Adrenal gland (tissue), 5 donors: ENCODE data around the gene COMMD1.

Experiments used
- POLR2A ChIP-seq, 2 donors: fragments of 450-650 bp; IDR thresholded peaks; one replicate each; pipeline ENCODE4 v1.6.1; 2017; ENCODE audit warnings: antibody characterized with exemption in 2 of 2, mild to moderate bottlenecking in 2 of 2, moderate library complexity in 1 of 2
- TF ChIP-seq, protein P1 (sequence below), 6 experiments: fragments of 450-650 bp in 4 of 6; fragments of 200-600 bp in 2 of 6; sonication (generic) in 1 of 6; IDR thresholded peaks; 1 replicate in 5 of 6; 2 replicates in 1 of 6; pipeline versions ENCODE4 v1.5.1 to v1.8.0; 2016 to 2021; ENCODE audit warnings: antibody characterized with exemption in 6 of 6, mild to moderate bottlenecking in 2 of 6, moderate library complexity in 1 of 6
- donor health status: DM: no; HTN: no; CAD: no.

DNA sequence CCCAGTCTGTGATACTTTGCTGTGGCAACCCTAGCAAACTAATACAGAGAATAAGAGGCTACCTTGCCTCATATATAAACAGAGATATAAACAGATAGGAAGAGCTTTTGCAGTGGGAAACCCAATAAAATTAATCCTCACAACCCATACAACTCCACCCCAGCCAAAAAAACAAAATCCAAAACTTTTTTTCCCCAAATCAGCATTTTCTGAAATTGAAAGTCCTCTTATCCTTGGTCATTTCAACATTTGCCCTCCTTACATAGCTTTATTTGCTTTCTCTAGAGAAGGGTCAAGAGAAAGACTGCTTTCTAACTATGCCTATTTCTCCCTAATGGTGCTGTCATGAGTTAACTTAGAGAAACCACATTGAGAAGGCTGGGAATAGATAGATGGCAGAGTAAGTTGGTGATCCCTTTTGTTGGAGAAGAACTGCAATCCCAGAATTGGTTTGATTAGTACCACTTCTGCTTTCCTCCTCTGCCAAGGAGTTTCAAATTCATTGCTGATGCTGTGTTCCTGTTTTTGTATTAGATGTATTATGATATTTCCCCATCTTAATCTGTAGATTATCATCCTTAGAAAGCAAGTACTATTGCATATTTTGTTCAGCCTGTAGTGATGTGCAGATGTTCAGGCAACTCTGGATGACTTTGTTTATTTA is 214.0 kb downstream of the COMMD1 start:
- TF ChIP-seq POLR2A (IDR thresholded peaks at IDR 0.05): no peak
- TF ChIP-seq, protein P1, sequence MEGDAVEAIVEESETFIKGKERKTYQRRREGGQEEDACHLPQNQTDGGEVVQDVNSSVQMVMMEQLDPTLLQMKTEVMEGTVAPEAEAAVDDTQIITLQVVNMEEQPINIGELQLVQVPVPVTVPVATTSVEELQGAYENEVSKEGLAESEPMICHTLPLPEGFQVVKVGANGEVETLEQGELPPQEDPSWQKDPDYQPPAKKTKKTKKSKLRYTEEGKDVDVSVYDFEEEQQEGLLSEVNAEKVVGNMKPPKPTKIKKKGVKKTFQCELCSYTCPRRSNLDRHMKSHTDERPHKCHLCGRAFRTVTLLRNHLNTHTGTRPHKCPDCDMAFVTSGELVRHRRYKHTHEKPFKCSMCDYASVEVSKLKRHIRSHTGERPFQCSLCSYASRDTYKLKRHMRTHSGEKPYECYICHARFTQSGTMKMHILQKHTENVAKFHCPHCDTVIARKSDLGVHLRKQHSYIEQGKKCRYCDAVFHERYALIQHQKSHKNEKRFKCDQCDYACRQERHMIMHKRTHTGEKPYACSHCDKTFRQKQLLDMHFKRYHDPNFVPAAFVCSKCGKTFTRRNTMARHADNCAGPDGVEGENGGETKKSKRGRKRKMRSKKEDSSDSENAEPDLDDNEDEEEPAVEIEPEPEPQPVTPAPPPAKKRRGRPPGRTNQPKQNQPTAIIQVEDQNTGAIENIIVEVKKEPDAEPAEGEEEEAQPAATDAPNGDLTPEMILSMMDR (IDR thresholded peaks at IDR 0.05): no peak
